Measurements from ENCODE around the gene EFR3B. TPM values are rescaled to one million over a fixed set of nuclear protein-coding genes. Genes with fewer than 3 reads are reported as not detected.

The EFR3B gene
- total and polyA plus RNA-seq, 7 donors = 0.59 to 12.7 (median 1.7) TPM

DNA sequence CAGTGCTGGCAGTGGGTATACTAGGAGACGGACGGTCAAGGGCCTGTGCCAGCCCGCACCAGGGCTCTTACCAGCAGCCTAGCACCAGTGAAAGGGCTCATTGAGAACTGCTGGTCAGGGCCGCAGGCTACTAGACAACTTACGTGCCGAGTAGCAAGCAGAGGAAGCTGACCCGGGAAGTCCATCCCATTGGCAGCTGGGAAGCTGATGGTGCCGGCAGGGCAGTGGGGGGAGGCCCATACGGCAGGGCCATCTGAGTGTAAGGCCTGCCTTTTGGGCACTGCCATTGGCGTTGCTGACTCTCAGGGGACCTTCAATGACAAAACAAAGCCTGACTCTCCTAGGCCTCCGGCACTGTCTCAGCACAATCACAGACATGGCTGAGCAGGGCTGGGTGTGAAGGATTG is 20.6 kb downstream of the EFR3B start:
- Histone ChIP-seq H3K27me3 (ENCODE audit: insufficient read depth in 3 of 3, low read length in 2 of 3) (no peaks in the 10 kb centered on the region), H3K4me3 (no peak overlapping the region), H3K27ac (peak overlapping the region; percentile 79), H3K36me3 (ENCODE audit: insufficient read depth in 1 of 2, low read depth in 1 of 2) (no peaks in the 10 kb centered on the region), H3K4me1 (peaks cover 36% of the 10 kb centered on the region), H3K9me3 (peaks cover 8% of the 10 kb centered on the region)
- DNase-seq (no peak), ATAC-seq (peak; percentile 29 to 64 (median 52))
- TF ChIP-seq, protein P1, sequence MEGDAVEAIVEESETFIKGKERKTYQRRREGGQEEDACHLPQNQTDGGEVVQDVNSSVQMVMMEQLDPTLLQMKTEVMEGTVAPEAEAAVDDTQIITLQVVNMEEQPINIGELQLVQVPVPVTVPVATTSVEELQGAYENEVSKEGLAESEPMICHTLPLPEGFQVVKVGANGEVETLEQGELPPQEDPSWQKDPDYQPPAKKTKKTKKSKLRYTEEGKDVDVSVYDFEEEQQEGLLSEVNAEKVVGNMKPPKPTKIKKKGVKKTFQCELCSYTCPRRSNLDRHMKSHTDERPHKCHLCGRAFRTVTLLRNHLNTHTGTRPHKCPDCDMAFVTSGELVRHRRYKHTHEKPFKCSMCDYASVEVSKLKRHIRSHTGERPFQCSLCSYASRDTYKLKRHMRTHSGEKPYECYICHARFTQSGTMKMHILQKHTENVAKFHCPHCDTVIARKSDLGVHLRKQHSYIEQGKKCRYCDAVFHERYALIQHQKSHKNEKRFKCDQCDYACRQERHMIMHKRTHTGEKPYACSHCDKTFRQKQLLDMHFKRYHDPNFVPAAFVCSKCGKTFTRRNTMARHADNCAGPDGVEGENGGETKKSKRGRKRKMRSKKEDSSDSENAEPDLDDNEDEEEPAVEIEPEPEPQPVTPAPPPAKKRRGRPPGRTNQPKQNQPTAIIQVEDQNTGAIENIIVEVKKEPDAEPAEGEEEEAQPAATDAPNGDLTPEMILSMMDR (IDR thresholded peaks at IDR 0.05) = no peak
- intact Hi-C loops (cut with DNase I) = no loop called here
- WGBS, 3 donors = 22 to 48% (median 24%) methylated on average over 11 of the region's 11 CpGs

GRCh38 chr2:25063876-25064660 is 22.2 kb downstream of the EFR3B start:
- ATAC-seq = peak; percentile 81 to 95 (median 88)
- intact Hi-C loops (cut with DNase I) = no loop called here
- no peaks in the 10 kb centered on the region for H3K27me3 ChIP-seq (ENCODE audit: insufficient read depth in 3 of 3, low read length in 2 of 3)
- H3K27ac ChIP-seq = peak overlapping the region; percentile 79
- peaks cover 8% of the 10 kb centered on the region for H3K9me3 ChIP-seq
- peaks cover 36% of the 10 kb centered on the region for H3K4me1 ChIP-seq
- 17 to 29% (median 18%) methylated on average over 13 of the region's 13 CpGs for WGBS, 3 donors
- H3K36me3 ChIP-seq (ENCODE audit: insufficient read depth in 1 of 2, low read depth in 1 of 2) = no peaks in the 10 kb centered on the region
- TF ChIP-seq, protein P1 (IDR thresholded peaks at IDR 0.05) = no peak
- peak overlapping the region; percentile 50 for H3K4me3 ChIP-seq
- DNase-seq = no peak

GRCh38 chr2:25065768-25066167 is 23.9 kb downstream of the EFR3B start:
- 92 to 95% (median 93%) methylated on average over 4 of the region's 4 CpGs for WGBS, 3 donors
- H3K27me3 ChIP-seq (ENCODE audit: insufficient read depth in 3 of 3, low read length in 2 of 3) = no peaks in the 10 kb centered on the region

DNA sequence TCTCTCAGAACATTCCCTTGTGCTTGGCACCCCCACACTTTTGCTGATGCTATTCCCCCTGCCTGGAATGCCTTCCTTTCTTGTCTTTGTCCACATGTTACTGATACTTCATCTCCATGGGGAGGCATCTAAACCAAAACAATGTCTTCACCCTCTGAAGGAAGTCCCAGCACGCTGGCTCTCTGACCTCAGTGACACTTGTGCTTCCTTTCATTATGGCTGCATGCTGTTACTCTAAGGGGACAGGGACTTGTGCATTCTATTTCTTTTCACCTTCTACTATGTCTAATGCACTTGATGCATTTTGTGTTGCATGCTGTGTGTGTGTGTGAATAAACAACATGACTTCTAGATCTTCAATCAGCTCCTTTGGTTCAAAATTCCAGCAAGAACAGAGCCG is 24.6 kb downstream of the EFR3B start:
- no peak overlapping the region for H3K4me3 ChIP-seq
- H3K27me3 ChIP-seq (ENCODE audit: insufficient read depth in 3 of 3, low read length in 2 of 3) = no peaks in the 10 kb centered on the region
- TF ChIP-seq, protein P1 (IDR thresholded peaks at IDR 0.05) = no peak
- peaks cover 36% of the 10 kb centered on the region for H3K4me1 ChIP-seq
- WGBS, 3 donors = 80 to 91% (median 88%) methylated on average over 2 of the region's 2 CpGs
- peaks cover 8% of the 10 kb centered on the region for H3K9me3 ChIP-seq
- no peaks in the 10 kb centered on the region for H3K36me3 ChIP-seq (ENCODE audit: insufficient read depth in 1 of 2, low read depth in 1 of 2)
- DNase-seq = no peak
- H3K27ac ChIP-seq = no peak overlapping the region
- no peak for ATAC-seq
- intact Hi-C loops (cut with DNase I) = no loop called here

More at GRCh38 chr2:25065768-25066167, 23.9 kb downstream of the EFR3B start:
- H3K27ac ChIP-seq = no peak overlapping the region
- no peak overlapping the region for H3K4me3 ChIP-seq
- DNase-seq = no peak
- H3K36me3 ChIP-seq (ENCODE audit: insufficient read depth in 1 of 2, low read depth in 1 of 2) = no peaks in the 10 kb centered on the region
- H3K4me1 ChIP-seq = peaks cover 36% of the 10 kb centered on the region
- TF ChIP-seq, protein P1 (IDR thresholded peaks at IDR 0.05) = no peak
- no peak for ATAC-seq
- intact Hi-C loops (cut with DNase I) = no loop called here
- H3K9me3 ChIP-seq = peaks cover 8% of the 10 kb centered on the region
